Measurements from ENCODE around the gene ITFG2. TPM values are rescaled to one million over a fixed set of nuclear protein-coding genes. Genes with fewer than 3 reads are reported as not detected.

The ITFG2 gene
- total and polyA plus RNA-seq, 2 of the 13 experiments (the other 11 are each of a cell fraction or from before 2014, with no cell fraction given) = 14.8 to 15.5 TPM

GRCh38 chr12:2812290-2813213, at the start of gene ITFG2 (continued):
- no peak for TF ChIP-seq ISX (CRISPR knock-in tag; conservative IDR thresholded peaks at IDR 0.05)
- no peak for TF ChIP-seq ZNF382 (CRISPR knock-in tag; IDR thresholded peaks at IDR 0.05; ENCODE audit: borderline replicate concordance)
- TF ChIP-seq ATF5 (CRISPR knock-in tag; IDR thresholded peaks at IDR 0.05; ENCODE audit: low read depth) = 0 out of 2 replicates have a peak, but pooled peaks have one; percentile 82
- peak; percentile 82; the same call in 1 of the 2 replicates for TF ChIP-seq ZNF256 (CRISPR knock-in tag; conservative IDR thresholded peaks at IDR 0.05)
- TF ChIP-seq ZNF761 (CRISPR knock-in tag; conservative IDR thresholded peaks at IDR 0.05) = peak; percentile 77; the same call in 1 of the 2 replicates
- TF ChIP-seq TFDP1 (CRISPR knock-in tag; IDR thresholded peaks at IDR 0.05; ENCODE audit: borderline replicate concordance) = peak; percentile 81
- TF ChIP-seq CBX1 (IDR thresholded peaks at IDR 0.05; ENCODE audit: low read depth) = peak; percentile 75
- TF ChIP-seq DR1 (CRISPR knock-in tag; IDR thresholded peaks at IDR 0.05) = peak; percentile 89
- TF ChIP-seq ZNF350 (CRISPR knock-in tag; IDR thresholded peaks at IDR 0.05; ENCODE audit: borderline replicate concordance, low read depth) = peak; percentile 95; the same call in 1 of the 2 replicates
- peak; percentile 70; the same call in 1 of the 2 replicates for TF ChIP-seq CEBPB (IDR thresholded peaks at IDR 0.05; ENCODE audit: borderline replicate concordance, low read depth, low read length)
- TF ChIP-seq AHR (CRISPR knock-in tag; IDR thresholded peaks at IDR 0.05) = peak; percentile 96; the same call in 1 of the 2 replicates
- TF ChIP-seq MTERF4 (CRISPR knock-in tag; IDR thresholded peaks at IDR 0.05) = no peak
- no peak for TF ChIP-seq ZNF709 (CRISPR knock-in tag; IDR thresholded peaks at IDR 0.05)
- peak; percentile 93 for TF ChIP-seq ZNF691 (CRISPR knock-in tag; IDR thresholded peaks at IDR 0.05; ENCODE audit: borderline replicate concordance, low read depth)
- TF ChIP-seq ZBTB7A (CRISPR knock-in tag; IDR thresholded peaks at IDR 0.05) = no peak
- peak; percentile 92 for TF ChIP-seq PHF21A (CRISPR knock-in tag; IDR thresholded peaks at IDR 0.05)
- peak; percentile 35 for TF ChIP-seq HNF4A (CRISPR knock-in tag; IDR thresholded peaks at IDR 0.05)
- no peak for TF ChIP-seq ZSCAN30 (CRISPR knock-in tag; IDR thresholded peaks at IDR 0.05)
- TF ChIP-seq GATAD2A (CRISPR knock-in tag; IDR thresholded peaks at IDR 0.05) = peak; percentile 51; the same call in 1 of the 2 replicates
- TF ChIP-seq ZIK1 (CRISPR knock-in tag; IDR thresholded peaks at IDR 0.05; ENCODE audit: borderline replicate concordance, low read depth) = 0 out of 2 replicates have a peak, but pooled peaks have one; percentile 68
- peak; percentile 81; the same call in 1 of the 2 replicates for TF ChIP-seq ZNF580 (CRISPR knock-in tag; IDR thresholded peaks at IDR 0.05; ENCODE audit: borderline replicate concordance, low read depth)
- TF ChIP-seq MAF1 (CRISPR knock-in tag; IDR thresholded peaks at IDR 0.05; ENCODE audit: borderline replicate concordance) = no peak
- 0 out of 2 replicates have a peak, but pooled peaks have one; percentile 41 for TF ChIP-seq GTF3A (CRISPR knock-in tag; conservative IDR thresholded peaks at IDR 0.05)
